SK-N-MC (cell line): ENCODE measurements around the gene RAB11FIP3.

ENCODE experiments used
- EZH2 ChIP-seq: fragments of 200-600 bp; sonication (generic); IDR thresholded peaks from one replicate; pipeline ENCODE4 v1.6.1; 2017; ENCODE audit warnings: antibody characterized with exemption
- FOXP2 ChIP-seq: optimal IDR thresholded peaks from 2 replicates; pipeline ENCODE3; 2011; ENCODE audit warnings: mild to moderate bottlenecking, moderate library complexity; ENCODE audit not compliant: insufficient read depth; ENCODE audit errors: extremely low read length, control extremely low read depth
- POLR2AphosphoS5 ChIP-seq: IDR thresholded peaks from 2 replicates; pipeline ENCODE4 v1.6.1; 2012; ENCODE audit warnings: mild to moderate bottlenecking, low read depth, low read length, borderline replicate concordance

DNA sequence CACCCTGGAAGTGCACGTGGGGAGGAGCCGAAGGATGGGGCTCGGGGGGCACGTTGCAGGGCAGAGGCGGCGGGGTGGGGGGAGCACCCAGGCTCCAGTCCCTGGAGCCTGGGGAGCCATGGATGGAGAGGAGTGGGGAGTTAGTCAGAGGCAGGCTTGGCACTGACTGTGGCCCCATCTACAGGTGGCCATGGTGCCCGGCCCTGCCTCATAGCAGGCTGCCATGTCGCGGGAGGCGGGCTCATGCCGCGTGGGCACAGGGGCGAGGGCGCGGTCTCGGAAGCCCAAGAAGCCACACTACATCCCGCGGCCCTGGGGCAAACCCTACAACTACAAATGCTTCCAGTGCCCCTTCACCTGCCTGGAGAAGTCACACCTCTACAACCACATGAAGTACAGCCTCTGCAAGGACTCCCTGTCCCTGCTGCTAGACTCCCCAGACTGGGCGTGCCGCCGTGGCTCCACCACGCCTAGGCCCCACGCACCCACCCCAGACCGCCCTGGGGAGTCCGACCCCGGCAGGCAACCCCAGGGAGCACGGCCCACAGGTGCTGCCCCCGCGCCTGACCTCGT is 137.7 kb downstream of the RAB11FIP3 start:
- no peak for TF ChIP-seq EZH2
- no peak for TF ChIP-seq POLR2AphosphoS5
- no peak for TF ChIP-seq FOXP2
